Right ventricle myocardium inferior (tissue), 1 donor: ENCODE data around the gene XPR1. TPM values are rescaled to one million over a fixed set of nuclear protein-coding genes. Genes with fewer than 3 reads are reported as not detected.

Source experiments
- ATAC-seq: fragments of 200-7000 bp; cut with Tn5 transposase; one replicate; pipeline ENCODE4 v1.9.1; 2020; ENCODE audit warnings: mild to moderate bottlenecking, moderate library complexity
- DNase-seq: peaks from one replicate; pipeline ENCODE4 v3.0.0; 2021; ENCODE audit errors: missing footprints
- intact Hi-C: fragments of 100-400 bp; cut with DNase I; formaldehyde crosslinking; loops from one replicate; pipeline ENCODE4 v1.11.0; 2022
- long read RNA-seq: library from polyadenylated mRNA; unstranded; transcript quantifications from one replicate; pipeline ENCODE4 v2.0.0, GENCODE V29; 2021
- total RNA-seq: library from RNA; stranded (reverse); fragmentation: NEBNext Ultra II Directional; extraction: Animal tissue kit (Norgen Biotek cat#: 25700); gene quantifications from one replicate; pipeline ENCODE4 v1.2.1, GENCODE V29; 2021
- donor health status: DM: no; HTN: yes; CAD: no; lungs with severe emphysema.

Gene XPR1
- 35.8 TPM for total RNA-seq
- long read RNA-seq, full-length matches to known transcripts, result 1 of 4 reads
- long read RNA-seq, partial matches to known transcripts, result 1 of 4 reads
- long read RNA-seq, other reads (novel, unspliced or antisense), result 2 of 4 reads

DNA sequence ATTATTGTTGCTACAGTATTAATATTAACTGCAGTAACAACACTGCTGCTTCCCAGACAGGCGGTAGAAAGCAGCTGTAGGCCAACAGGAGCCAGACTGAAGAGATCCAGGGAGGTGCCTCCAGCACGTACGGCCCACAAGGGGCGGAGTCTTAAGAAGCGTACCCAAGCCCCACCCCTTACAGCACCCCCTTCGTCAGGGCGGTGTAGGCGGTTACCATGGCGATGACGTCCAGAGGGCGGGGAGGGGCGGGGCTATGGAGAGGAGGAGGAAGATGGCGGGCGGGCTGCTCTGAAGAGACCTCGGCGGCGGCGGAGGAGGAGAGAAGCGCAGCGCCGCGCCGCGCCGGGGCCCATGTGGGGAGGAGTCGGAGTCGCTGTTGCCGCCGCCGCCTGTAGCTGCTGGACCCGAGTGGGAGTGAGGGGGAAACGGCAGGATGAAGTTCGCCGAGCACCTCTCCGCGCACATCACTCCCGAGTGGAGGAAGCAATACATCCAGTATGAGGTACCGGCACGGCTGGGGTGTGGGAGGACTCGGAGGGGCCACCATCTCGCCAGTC lies at the start of gene XPR1:
Gene XPR1, plus strand, starts transcription at position 257 of the 560 bp plus-strand sequence. Its CDS starts 180 bp downstream, at position 437.
- DNase-seq, result peak; percentile 98
- ATAC-seq, result peak; percentile 99
- intact Hi-C loops, result loop anchor here (1.0 to 2.0 kb wide), 3 partner anchors 35 to 225 kb away; no protein-coding TSS in a partner anchor

- DNase-seq (no peak), ATAC-seq (no peak)
- intact Hi-C loops, result no loop called here
These were observed 47.0 kb upstream of the XPR1 start for GRCh38 chr1:180584869-180585268.

- no peak for DNase-seq
- no peak for ATAC-seq
- intact Hi-C loops, result no loop called here
These were observed 45.8 kb upstream of the XPR1 start for GRCh38 chr1:180585994-180586359.

GRCh38 chr1:180586671-180587155 lies 45.1 kb upstream of the XPR1 start:
- intact Hi-C loops, result no loop called here
- no peak for ATAC-seq
- no peak for DNase-seq

GRCh38 chr1:180588121-180588520 lies 43.7 kb upstream of the XPR1 start:
- DNase-seq, result no peak
- intact Hi-C loops, result no loop called here
- ATAC-seq, result no peak

DNA sequence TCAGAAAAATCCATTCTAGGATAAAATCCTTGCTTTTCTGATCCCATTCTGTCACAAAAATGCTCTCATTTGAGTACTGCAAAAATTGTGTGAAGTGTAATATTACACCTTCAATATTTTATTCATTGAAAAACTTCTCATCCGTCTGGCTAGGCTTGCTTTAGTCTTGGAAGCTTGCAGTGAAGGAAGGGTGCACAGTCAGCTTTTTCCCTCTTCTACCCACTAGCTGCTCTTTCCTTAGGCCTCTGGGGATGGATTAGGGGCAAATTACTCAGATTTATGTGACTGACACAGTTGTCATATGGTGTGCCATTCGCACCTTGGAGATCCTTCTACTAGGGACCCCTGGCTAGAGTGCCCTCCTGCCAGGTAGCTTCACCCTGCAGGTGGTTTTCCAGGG lies 40.9 kb upstream of the XPR1 start:
- intact Hi-C loops, result no loop called here
- ATAC-seq (no peak), DNase-seq (no peak)

DNA sequence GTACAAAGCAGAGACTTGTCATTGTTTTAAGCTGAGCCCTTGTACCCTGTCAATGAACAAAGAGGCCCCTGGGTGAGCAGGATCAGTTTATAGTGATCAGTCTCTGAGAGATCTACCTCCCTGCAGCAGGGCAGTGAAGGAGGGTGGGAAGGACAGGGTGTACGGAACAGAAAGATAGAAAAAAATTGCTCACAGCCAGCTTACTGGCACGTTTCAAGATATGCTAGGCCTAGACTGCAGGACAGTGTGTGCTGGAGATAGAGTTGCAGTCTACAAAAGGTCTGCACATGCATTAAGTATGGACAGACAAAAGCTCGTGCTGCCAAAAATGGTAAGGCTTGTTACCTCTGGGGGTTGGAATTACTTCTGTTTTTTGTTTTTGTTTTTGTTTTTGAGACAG lies 38.4 kb upstream of the XPR1 start:
- intact Hi-C loops, result no loop called here
- ATAC-seq (peak; percentile 94), DNase-seq (no peak)

DNA sequence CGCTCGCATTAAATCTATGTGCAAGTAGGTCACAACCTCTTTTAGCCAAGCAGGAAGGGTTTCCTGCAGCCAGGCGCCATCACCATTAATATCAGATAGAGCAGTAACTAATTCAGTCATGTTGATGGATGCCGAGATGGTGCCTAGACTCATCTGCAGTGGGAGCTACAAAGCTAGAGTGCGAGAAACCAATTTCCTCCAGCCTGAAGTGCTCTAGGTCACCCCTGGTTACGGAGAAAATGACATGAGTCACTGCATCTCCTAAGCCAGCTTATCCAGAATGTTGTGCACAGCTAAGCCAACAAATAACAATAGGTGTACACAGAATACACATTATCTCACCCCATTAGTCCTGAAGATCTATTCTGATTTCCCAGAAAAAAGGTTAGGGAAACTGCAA lies 37.1 kb upstream of the XPR1 start:
- DNase-seq, result no peak
- no peak for ATAC-seq
- intact Hi-C loops, result no loop called here

DNA sequence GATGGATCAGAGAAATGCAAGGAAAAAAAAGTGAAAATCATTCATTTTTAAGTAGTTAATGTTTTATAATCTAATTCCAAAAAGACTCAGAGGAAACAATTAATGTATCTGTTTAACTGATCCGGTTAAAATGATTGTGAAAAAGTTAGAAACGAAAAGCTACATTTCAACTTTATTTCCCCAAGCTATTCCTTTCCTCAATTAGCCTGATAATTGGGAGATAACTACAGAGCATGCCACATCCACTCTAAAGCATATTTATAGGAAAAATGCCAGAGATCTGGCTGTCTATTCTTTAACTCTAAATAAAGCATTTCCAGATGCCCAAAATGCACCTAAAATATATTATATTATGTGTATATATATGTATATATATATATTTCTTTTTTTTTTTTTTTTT lies 35.9 kb upstream of the XPR1 start:
- intact Hi-C loops, result no loop called here
- ATAC-seq, result no peak

GRCh38 chr1:180597520-180597919 lies 34.3 kb upstream of the XPR1 start:
- ATAC-seq, result no peak
- intact Hi-C loops, result no loop called here
- no peak for DNase-seq

More for the DNA sequence above, 35.9 kb upstream of the XPR1 start:
- no peak for DNase-seq

DNA sequence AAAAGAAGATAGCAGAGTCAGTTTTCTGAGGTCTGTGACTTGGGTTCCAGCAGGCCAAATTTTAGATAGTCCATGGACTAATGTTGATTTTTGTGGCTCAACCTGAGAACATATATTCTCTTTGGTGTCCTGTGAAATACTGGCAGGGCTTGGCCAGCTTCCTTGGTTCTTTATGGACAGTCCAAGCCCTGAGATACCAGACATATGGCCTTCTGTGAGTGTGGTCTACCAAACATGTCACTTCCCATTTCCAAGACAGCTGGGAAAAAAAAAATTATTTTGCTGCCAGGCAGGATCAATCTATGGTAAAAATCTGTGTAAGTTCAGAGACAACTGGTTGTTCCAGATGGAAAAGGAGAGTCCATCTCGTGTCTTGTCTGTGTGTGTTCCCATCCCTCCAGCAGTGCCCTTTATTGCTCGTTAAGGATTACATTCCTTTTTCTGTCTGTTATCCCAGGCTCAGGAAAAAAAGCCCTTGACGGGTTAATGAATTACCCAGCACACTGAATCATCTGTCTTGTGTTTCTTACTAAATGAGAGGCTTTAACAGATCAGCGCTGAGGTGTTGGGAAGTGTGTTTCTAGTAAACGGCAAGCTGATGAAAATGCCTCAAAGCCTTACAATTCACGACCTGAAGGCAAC lies 33.4 kb upstream of the XPR1 start:
- DNase-seq (no peak), ATAC-seq (no peak)
- intact Hi-C loops, result no loop called here

DNA sequence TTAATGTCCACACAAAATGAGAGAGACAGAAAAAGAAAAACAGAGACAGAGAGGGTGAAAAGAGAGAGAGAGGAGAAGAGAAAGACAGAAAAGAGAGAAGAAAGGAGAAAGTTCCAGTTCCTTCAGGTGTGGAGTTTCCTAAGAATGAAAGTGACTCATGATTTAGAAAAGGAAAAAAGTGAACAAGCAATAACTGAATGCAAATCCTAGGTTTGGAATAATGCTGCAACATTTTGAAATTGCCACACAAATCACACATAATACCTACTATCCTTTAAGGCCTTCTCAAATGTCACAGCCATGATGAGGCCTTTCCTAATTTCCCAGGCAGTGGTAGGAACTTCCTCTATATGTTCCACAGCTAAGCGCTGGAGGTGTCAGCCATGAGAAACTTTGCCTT lies 31.5 kb upstream of the XPR1 start:
- no peak for ATAC-seq
- intact Hi-C loops, result no loop called here
- no peak for DNase-seq

- DNase-seq, result no peak
- no peak for ATAC-seq
- intact Hi-C loops, result no loop called here
These were observed 30.3 kb upstream of the XPR1 start for GRCh38 chr1:180601512-180601911.

GRCh38 chr1:180603223-180603849 lies 28.5 kb upstream of the XPR1 start:
- DNase-seq, result peak; percentile 66

DNA sequence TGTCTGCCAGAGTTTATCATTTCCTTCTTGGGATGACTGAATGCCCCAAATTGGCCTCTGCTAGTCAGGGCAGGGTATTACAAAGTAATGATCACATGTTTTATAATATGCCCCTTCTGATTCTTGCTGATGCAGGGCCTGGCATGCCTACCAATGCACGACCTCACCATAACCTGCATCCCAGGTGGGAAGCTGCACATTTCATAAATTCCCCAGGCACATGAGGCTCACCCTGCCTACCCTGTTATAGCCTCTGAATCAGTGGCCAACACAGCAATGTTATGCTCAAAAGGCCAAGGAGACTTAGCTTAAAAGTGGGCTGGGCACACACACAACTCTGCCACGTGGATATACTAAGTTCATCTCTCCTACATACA lies 28.0 kb upstream of the XPR1 start:
- DNase-seq (no peak), ATAC-seq (peak; percentile 2)
- intact Hi-C loops, result no loop called here

More at GRCh38 chr1:180603223-180603849, 28.5 kb upstream of the XPR1 start:
- ATAC-seq, result peak; percentile 95
- intact Hi-C loops, result no loop called here

GRCh38 chr1:180606155-180606554 lies 25.7 kb upstream of the XPR1 start:
- DNase-seq (no peak), ATAC-seq (no peak)
- intact Hi-C loops, result no loop called here

DNA sequence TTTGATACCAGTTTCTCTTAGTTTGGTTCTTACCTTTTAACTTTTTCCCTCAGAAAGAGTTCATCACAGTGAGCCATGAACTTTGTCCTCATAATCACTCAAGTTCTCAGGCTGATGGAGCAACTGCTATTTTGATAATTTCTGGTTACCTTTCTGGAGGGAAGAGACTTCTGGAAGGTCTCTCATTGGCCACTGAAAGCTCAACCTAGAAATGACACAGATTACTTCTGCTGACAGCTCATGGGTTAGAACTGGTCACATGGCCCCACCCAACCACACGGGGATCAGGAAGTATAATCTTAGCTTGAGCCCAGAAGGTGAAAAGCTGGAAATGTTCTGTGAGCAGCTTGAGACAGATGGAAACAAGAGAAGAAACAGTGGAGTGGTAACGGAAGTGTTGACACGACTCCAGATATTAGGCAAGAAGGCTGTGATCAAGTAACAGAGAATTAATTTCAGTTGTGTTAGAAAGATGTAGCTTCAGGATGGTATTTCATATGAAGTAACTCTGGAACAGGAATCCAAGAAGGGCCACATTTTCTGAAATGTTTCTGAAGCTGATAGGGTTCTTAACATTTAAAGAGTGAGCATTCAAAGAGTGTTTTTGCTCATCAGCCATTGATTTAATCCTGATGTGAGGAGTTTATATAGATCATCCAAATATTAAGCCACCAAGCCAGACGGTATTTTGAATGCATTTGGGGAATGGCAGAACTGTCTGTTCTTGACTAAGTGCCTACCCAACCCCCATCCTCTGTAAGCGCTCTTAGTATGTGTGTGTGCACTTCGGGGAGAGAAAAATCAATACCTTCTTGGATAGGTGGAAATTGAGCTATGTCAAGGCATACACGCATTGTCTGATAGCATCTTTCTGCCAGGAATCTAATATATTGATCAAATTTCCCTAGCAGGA lies 21.9 kb upstream of the XPR1 start:
- intact Hi-C loops, result no loop called here
- ATAC-seq (peak; percentile 58), DNase-seq (no peak)

GRCh38 chr1:180610556-180611015 lies 21.2 kb upstream of the XPR1 start:
- ATAC-seq, result no peak
- no peak for DNase-seq
- intact Hi-C loops, result no loop called here
